HG03558 (cell line): ENCODE results near the gene FNIP2.
"Not testable (repeated sequence)": the region's sequence is repeated elsewhere in the genome, so short reads cannot be mapped to it uniquely, and the experiment has no call there.

Experiments
- ATAC-seq: cut with Tn5 transposase; IDR thresholded peaks from one replicate; pipeline ENCODE4 v1.9.1; 2021; ENCODE audit warnings: moderate number of reproducible peaks; ENCODE audit not compliant: unreplicated experiment; ENCODE audit errors: extremely low read depth

The FNIP2 gene

DNA sequence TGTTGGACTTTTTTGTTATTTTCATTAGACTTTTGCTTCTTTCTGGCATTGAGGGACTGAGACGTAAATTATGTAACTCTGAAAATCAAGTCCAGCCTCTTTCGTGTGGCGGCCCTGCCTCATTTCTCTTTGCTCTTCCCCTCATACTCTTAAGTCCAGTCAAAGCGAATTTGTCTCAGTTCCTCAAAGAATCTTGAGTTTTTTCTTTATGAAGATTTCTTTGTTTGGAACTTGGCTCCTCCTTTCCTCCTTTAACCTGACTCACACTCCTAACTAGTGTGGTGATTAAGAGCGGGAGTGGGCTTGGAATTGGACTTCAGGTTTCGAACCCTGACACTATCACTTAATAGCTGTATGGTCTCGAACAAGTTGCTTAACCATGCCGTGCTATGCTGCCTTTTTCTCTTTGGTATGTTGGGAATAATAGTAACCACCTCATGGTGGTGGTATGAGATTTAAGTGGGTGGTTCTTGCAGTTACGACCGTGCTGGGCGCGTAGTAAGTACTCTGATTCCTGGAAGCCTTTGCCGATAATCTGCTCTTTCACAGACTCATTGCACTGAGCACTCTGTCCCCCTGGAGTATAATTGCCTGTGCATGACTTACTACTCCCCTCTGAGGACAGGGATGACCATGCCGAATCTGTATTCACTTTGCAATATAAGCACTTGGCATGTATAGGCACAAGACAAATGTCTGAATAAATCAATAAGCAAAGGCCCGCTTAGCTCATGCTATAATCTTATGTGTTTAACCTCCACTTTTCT, 19.1 kb downstream of the FNIP2 start:
- no peak for ATAC-seq

GRCh38 chr4:158788516-158788915, 19.7 kb downstream of the FNIP2 start:
- ATAC-seq, result no peak

DNA sequence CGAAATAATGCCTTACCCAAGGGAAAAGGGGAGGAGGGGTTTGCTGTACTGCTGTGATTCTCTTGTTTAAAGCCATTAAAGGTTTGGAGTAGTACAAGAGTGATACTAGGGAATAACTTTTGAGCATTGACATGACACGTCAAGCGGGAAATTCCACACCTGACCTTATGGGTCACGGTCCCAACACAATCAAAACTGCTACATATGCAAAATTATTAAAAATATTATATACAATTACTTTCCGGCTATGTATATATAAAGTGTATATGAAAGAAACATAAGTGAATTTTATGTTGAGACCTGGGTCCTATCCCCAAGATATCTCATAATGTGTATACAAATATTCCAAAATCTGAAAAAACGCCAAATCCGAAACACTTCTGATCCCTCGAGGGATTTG, 21.0 kb downstream of the FNIP2 start:
- ATAC-seq, result no peak

DNA sequence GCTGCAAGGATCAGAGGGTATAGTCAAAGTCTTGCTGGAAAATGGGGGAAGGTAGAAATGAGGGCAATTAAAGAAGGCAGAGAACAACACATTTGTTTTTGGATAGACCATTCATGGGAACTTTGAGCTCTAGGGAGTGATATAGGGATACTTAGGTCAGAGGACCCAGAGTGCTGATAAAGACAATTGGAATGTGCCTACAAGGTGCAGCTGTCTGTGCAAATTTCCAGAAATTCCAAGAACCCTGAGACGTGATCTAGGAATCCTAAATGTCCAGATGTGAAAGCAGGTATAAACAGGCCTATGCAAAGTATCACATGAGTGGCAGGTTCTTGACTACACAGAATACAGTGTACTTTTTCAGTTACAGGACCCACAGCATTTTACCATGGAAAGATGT, 24.2 kb downstream of the FNIP2 start:
- ATAC-seq, result no peak

DNA sequence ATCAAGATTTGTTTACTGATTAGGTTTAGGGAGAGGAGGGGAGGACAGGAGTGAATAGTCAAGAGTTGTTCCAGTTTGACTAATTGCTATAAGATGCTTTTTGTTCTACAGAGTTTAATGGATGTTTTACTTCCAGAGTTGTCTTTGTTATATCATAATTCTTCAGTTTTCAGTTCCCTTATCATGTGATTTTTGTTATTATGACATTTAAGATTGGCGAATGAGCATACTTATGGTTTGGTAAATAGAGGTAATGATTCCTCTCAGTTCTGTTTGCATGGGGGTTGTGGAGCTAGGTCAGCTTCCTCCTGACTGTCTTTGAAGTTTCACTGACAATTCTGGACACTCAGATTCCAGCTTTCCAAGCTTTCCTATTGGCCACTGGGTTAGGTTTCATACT, 24.6 kb downstream of the FNIP2 start:
- not testable (repeated sequence) for ATAC-seq

DNA sequence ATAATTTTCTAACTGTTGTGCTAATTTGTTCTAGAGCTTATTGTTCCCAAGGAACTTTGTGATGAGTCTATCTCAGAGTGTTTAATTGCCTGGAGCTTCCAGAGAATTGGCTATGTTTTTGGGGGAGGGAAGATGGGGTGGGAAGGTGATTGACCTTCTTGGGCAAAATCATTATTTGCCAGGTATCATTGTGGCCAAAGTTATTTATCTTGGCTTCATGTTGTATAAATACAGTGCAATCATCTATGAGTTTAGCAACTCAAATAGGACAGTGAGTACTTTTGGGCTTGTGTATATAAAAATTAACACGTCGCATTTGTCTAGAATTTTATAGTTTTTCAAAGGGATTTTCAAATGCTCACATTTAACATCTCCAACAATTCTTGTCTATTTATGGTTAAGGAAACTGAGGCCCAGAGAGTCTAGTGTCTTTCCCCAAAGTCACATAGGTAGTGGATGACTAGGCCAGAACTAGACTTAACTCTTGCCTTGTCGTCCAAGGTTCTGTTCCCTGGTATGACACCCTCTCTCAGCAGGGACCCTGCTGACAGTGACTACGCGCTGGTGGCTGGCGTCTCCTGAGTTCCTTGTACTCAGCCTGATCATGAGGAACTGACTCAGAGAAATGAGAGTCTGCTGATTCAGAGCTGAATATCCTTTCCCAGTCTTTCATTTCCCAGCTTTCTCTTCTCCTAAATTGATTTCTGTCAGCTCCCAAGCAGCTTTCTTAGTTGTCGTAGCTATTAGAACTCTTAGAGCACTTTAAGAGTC, 27.7 kb downstream of the FNIP2 start:
- no peak for ATAC-seq

GRCh38 chr4:158798062-158798461, 29.2 kb downstream of the FNIP2 start:
- no peak for ATAC-seq

DNA sequence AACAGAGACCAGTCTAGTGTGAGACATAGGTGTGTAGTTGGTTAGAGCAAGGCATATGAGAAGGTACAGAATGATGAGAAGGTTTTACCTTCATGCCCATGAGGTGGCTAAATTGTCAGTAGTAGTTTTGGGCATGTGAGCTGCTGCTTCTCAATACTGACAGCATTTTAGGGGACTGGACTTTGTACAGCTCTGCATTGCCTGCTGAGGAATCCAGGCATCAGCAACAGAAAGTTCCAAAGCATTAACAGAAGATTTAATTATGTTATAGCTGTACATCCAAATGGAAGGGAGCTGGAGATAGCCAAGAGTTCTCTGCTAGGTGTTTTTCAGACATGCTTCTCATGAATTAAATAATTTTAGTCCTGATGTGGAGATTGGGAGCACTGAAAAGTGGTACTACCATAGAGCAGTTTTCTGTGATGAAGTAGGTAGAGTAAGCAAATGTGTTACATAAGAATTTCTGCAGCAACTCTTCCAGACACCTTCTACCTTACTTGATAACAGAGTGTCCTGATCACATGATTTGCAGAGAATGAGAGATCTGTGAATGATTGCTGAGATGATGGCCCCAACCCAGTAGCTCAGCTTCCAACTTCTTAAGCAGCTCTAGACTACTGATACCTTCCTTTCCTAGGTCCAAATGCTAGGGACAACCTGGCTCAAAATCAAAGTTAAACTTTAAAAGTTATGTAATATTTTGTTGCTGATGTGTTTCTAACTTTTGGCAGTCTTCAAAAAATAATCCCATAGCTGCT, 30.4 kb downstream of the FNIP2 start:
- no peak for ATAC-seq

DNA sequence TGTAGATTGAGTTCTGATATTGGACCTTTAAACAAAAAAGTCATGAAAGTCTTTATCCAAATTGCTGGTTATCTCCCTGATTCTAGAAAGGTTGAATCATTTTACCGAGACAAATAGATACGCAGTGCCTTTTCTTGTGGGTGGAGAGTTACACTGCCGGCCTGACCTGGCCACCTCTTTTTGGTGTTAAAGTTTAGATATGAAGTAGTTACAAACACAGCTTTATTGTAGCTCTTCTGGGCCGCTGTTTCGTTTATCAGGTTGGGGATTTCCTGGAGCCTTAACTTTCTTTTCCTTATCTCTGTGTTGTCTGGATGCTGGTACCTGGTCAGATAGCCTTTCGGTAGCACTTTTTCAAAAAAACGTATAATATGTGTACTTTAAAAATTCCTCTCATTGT, 31.0 kb downstream of the FNIP2 start:
- ATAC-seq, result no peak

DNA sequence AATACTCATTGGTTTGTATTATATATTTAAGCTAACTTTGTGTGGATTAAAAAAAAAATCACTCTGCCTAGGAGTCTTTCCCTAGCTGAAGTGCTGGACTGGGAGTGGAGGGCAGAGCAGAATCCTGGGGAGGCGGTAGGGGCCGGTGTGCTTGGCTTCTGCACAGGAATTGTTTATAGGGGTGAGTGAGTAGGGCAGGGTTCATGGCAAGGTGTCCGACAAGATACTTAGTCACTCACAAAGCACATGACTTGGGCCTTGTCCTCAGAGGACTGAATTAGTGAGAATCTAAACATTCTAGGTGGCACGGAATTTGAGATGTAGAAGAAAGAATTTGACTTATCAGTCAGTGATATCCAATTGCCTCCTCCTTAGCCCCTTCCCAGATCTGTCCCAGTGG, 32.2 kb downstream of the FNIP2 start:
- no peak for ATAC-seq

- no peak for ATAC-seq
Observed at GRCh38 chr4:158801677-158802076, 32.9 kb downstream of the FNIP2 start.

DNA sequence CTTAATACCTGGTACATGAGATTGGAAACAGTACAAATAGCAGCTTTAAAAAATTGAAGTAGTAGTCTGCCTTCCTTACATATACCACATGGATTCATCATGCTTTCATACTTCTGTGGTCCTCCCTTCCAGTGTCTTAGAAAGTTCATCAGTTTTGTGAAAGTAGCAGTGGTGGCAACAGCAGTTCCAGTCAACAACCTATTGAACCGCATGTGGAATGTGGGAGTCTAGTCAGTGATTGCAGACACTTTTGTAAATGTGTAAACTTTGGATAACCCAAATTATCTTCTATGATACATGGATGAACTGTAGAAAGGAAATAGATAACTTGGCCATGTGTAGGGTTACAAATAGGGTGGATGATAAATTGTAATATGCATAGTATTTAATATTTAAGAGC, 34.1 kb downstream of the FNIP2 start:
- ATAC-seq, result no peak

- ATAC-seq, result no peak
Observed at GRCh38 chr4:158805635-158806471, 37.0 kb downstream of the FNIP2 start.

GRCh38 chr4:158807691-158808090, 38.9 kb downstream of the FNIP2 start:
- no peak for ATAC-seq

DNA sequence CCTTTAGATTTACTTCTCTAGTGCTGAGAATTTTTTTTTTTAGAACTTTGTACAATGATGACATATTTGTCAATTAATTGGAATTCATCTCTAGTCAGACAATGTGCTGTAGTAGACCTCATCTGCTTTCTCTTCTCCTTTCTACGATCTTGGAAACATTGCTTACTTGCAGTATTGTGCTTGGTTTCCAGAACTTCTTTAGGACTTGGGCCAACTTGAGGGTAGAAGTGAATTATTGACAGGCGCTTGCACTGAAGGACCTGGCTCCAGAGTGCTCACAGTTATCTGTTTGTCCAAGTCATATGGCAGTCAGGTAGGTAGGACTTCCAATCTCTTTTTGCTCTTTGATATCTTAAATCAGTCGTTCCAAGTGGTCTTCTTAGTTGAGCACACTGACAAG, 39.6 kb downstream of the FNIP2 start:
- no peak for ATAC-seq

DNA sequence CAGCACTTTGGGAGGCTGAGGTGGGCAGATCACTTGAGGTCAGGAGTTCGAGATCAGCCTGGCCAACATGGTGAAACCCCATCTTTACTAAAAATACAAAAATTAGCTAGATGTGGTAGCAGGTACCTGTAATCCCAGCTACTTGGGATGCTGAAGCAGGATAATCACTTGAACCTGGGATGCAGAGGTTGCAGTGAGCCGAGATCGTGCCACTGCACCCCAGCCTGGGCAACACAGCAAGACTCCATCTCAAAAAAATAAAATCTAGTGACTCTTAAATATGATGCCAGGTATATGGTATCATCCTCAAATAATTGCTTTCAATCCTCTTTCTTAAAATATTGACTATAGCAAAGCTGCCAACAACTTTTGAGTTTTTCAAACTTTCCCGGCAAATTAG, 40.4 kb downstream of the FNIP2 start:
- not testable (repeated sequence) for ATAC-seq

GRCh38 chr4:158809611-158810486, 41.0 kb downstream of the FNIP2 start:
- peak; percentile 77 for ATAC-seq

DNA sequence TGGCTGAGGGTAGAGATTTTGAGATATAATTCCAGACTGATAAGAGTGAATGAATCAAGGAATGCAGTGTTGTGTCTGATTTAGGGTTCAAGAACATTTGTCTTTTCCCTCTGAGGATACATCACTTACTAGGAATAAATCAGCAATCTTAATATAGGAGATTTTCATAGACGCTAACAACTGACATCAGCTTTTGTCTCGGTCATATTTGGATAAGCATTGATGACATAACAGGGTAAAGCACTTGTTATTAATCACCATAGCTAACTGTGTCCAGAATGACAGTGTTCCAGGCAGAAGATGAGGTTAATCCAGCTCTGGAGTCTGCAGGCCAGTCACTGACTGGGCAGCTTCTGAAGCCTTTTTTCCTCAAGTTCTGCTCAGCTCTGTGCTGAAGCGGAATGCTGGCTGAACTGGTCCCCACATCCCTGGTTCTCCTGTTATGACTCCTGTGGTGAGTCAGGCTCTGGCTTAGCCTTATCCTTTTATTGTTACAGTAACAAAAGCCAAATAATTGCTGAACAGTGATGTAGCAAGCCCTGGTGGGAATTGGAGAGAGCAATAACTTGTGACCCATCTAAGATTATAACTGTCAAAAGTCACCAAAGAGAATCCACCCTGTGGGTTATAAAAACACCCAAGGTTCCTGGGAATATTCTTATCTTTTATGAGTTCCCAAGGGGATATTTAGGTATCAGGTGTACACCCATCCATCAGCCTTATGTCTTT, 41.8 kb downstream of the FNIP2 start:
- no peak for ATAC-seq

GRCh38 chr4:158811216-158811540, 42.4 kb downstream of the FNIP2 start:
- ATAC-seq, result no peak
